GM23338 (cell line): ENCODE measurements around the gene RAX2. TPM values are rescaled to one million over a fixed set of nuclear protein-coding genes. Genes with fewer than 3 reads are reported as not detected.

Source experiments
- ATAC-seq: fragments of 200-7000 bp; cut with Tn5 transposase; 3 replicates; pipeline ENCODE4 v1.9.1; 2020
- DNase-seq: peaks from one replicate; pipeline ENCODE4 v3.0.0-alpha.2; 2015; ENCODE audit warnings: low spot score
- H2AFZ ChIP-seq: fragments of 200-600 bp; sonication (generic); 2 replicates; pipeline ENCODE4 v1.8.0; 2016; ENCODE audit warnings: antibody characterized with exemption, mild to moderate bottlenecking, moderate library complexity
- H3F3A ChIP-seq: fragments of 200-600 bp; sonication (generic); replicated peaks from 2 replicates; pipeline ENCODE4 v1.8.0; 2017; ENCODE audit warnings: antibody characterized with exemption, mixed run types, low read depth
- H3K27ac ChIP-seq: fragments of 200-600 bp; sonication (generic); 2 replicates; pipeline ENCODE4 v1.6.1; 2016; ENCODE audit warnings: low read depth
- H3K27me3 ChIP-seq: fragments of 200-600 bp; sonication (generic); 2 replicates; pipeline ENCODE4 v1.8.0; 2016; ENCODE audit warnings: mild to moderate bottlenecking, mixed run types, moderate library complexity; ENCODE audit not compliant: insufficient read depth
- H3K36me3 ChIP-seq: fragments of 200-600 bp; sonication (generic); 2 replicates; pipeline ENCODE4 v1.8.0; 2016; ENCODE audit warnings: mild to moderate bottlenecking; ENCODE audit not compliant: insufficient read depth
- H3K4me1 ChIP-seq: fragments of 200-600 bp; sonication (generic); 2 replicates; pipeline ENCODE4 v1.8.0; 2016; ENCODE audit warnings: mild to moderate bottlenecking, moderate library complexity; ENCODE audit not compliant: insufficient read depth
- H3K4me2 ChIP-seq: fragments of 200-600 bp; sonication (generic); 2 replicates; pipeline ENCODE4 v1.7.1; 2017; ENCODE audit warnings: mixed run types
- H3K4me3 ChIP-seq: fragments of 200-600 bp; sonication (generic); 2 replicates; pipeline ENCODE4 v1.6.1; 2016; ENCODE audit warnings: mixed run types
- H3K79me2 ChIP-seq: fragments of 200-600 bp; sonication (generic); replicated peaks from 2 replicates; pipeline ENCODE4 v1.8.0; 2017; ENCODE audit warnings: mild to moderate bottlenecking; ENCODE audit not compliant: insufficient read depth
- H3K9me2 ChIP-seq: fragments of 200-600 bp; sonication (generic); 2 replicates; pipeline ENCODE4 v1.8.0; 2017; ENCODE audit not compliant: insufficient read depth
- H4K20me1 ChIP-seq: fragments of 200-600 bp; sonication (generic); replicated peaks from 2 replicates; pipeline ENCODE4 v1.8.0; 2017; ENCODE audit warnings: mild to moderate bottlenecking; ENCODE audit not compliant: insufficient read depth
- H3K27ac Mint-ChIP-seq: 2 replicates; pipeline ENCODE4 v1.8.0; 2020; ENCODE audit warnings: inconsistent platforms, mild to moderate bottlenecking, moderate library complexity, mixed read lengths
- H3K27me3 Mint-ChIP-seq: 3 replicates; pipeline ENCODE4 v1.8.0; 2022; ENCODE audit warnings: low read depth, mild to moderate bottlenecking, moderate library complexity, mixed read lengths, inconsistent platforms; ENCODE audit not compliant: insufficient read depth, poor library complexity
- H3K36me3 Mint-ChIP-seq: 3 replicates; pipeline ENCODE4 v1.8.0; 2021; ENCODE audit warnings: low read depth, mild to moderate bottlenecking, inconsistent platforms, moderate library complexity, mixed read lengths
- H3K4me1 Mint-ChIP-seq: 3 replicates; pipeline ENCODE4 v1.8.0; 2020; ENCODE audit warnings: mild to moderate bottlenecking, inconsistent platforms, mixed read lengths
- H3K4me3 Mint-ChIP-seq: 3 replicates; pipeline ENCODE4 v1.8.0; 2021; ENCODE audit warnings: moderate library complexity, mild to moderate bottlenecking, inconsistent platforms, mixed read lengths
- H3K9me3 Mint-ChIP-seq: 3 replicates; pipeline ENCODE4 v1.8.0; 2020; ENCODE audit warnings: moderate library complexity, mild to moderate bottlenecking, inconsistent platforms, mixed read lengths
- CREB1 ChIP-seq: fragments of 250-450 bp; sonication (Bioruptor Pico); IDR thresholded peaks from 2 replicates; pipeline ENCODE4 v1.5.0; 2020; ENCODE audit warnings: low read depth, mild to moderate bottlenecking, moderate library complexity
- ETS1 ChIP-seq: IDR thresholded peaks from 2 replicates; pipeline ENCODE4 v1.6.1; 2016; ENCODE audit warnings: antibody characterized with exemption
- JUNB ChIP-seq: IDR thresholded peaks from one replicate; pipeline ENCODE4 v1.6.1; 2016; ENCODE audit warnings: antibody characterized with exemption; ENCODE audit not compliant: unreplicated experiment
- NANOG ChIP-seq: IDR thresholded peaks from 2 replicates; pipeline ENCODE4 v1.6.1; 2016; ENCODE audit warnings: antibody characterized with exemption, borderline replicate concordance
- POLR2AphosphoS5 ChIP-seq: IDR thresholded peaks from 2 replicates; pipeline ENCODE4 v1.6.1; 2016; ENCODE audit warnings: antibody characterized with exemption, low read depth
- STAT1 ChIP-seq: IDR thresholded peaks from one replicate; pipeline ENCODE4 v1.6.1; 2016; ENCODE audit warnings: antibody characterized with exemption; ENCODE audit not compliant: unreplicated experiment
- ZNF114 ChIP-seq: fragments of 250-450 bp; sonication (Bioruptor Pico); IDR thresholded peaks from 2 replicates; pipeline ENCODE4 v1.5.0; 2020; ENCODE audit warnings: mild to moderate bottlenecking, moderate library complexity
- polyA plus RNA-seq: library from polyadenylated mRNA; unstranded; fragments of >200 nt; fragmentation: Nextera tagmentation; extraction: Ambion mirVana; gene quantifications from 2 replicates; pipeline ENCODE4 v1.2.1, GENCODE V29; 2016
- total RNA-seq: library from RNA; depleted of rRNA; stranded (reverse); fragments of >200 nt; shearing (Covaris generic); gene quantifications from 2 replicates; pipeline ENCODE4 v1.2.3, GENCODE V29; 2014
- TF ChIP-seq, protein P1 (sequence below): fragments of 250-450 bp; sonication (Bioruptor Pico); IDR thresholded peaks from 2 replicates; pipeline ENCODE4 v1.5.0; 2020; ENCODE audit warnings: mild to moderate bottlenecking, moderate library complexity
- TF ChIP-seq, protein P2 (sequence below): IDR thresholded peaks from one replicate; pipeline ENCODE4 v1.6.1; 2018; ENCODE audit warnings: antibody characterized with exemption; ENCODE audit not compliant: unreplicated experiment

The RAX2 gene
- total and polyA plus RNA-seq, 2 experiments from 2014 or later: 0.13 TPM; not detected in 1

- TF ChIP-seq ETS1 (no peak), STAT1 (no peak), JUNB (no peak), POLR2AphosphoS5 (no peak), ZNF114 (CRISPR knock-in tag) (no peak), CREB1 (CRISPR knock-in tag) (no peak)
- TF ChIP-seq, protein P1, sequence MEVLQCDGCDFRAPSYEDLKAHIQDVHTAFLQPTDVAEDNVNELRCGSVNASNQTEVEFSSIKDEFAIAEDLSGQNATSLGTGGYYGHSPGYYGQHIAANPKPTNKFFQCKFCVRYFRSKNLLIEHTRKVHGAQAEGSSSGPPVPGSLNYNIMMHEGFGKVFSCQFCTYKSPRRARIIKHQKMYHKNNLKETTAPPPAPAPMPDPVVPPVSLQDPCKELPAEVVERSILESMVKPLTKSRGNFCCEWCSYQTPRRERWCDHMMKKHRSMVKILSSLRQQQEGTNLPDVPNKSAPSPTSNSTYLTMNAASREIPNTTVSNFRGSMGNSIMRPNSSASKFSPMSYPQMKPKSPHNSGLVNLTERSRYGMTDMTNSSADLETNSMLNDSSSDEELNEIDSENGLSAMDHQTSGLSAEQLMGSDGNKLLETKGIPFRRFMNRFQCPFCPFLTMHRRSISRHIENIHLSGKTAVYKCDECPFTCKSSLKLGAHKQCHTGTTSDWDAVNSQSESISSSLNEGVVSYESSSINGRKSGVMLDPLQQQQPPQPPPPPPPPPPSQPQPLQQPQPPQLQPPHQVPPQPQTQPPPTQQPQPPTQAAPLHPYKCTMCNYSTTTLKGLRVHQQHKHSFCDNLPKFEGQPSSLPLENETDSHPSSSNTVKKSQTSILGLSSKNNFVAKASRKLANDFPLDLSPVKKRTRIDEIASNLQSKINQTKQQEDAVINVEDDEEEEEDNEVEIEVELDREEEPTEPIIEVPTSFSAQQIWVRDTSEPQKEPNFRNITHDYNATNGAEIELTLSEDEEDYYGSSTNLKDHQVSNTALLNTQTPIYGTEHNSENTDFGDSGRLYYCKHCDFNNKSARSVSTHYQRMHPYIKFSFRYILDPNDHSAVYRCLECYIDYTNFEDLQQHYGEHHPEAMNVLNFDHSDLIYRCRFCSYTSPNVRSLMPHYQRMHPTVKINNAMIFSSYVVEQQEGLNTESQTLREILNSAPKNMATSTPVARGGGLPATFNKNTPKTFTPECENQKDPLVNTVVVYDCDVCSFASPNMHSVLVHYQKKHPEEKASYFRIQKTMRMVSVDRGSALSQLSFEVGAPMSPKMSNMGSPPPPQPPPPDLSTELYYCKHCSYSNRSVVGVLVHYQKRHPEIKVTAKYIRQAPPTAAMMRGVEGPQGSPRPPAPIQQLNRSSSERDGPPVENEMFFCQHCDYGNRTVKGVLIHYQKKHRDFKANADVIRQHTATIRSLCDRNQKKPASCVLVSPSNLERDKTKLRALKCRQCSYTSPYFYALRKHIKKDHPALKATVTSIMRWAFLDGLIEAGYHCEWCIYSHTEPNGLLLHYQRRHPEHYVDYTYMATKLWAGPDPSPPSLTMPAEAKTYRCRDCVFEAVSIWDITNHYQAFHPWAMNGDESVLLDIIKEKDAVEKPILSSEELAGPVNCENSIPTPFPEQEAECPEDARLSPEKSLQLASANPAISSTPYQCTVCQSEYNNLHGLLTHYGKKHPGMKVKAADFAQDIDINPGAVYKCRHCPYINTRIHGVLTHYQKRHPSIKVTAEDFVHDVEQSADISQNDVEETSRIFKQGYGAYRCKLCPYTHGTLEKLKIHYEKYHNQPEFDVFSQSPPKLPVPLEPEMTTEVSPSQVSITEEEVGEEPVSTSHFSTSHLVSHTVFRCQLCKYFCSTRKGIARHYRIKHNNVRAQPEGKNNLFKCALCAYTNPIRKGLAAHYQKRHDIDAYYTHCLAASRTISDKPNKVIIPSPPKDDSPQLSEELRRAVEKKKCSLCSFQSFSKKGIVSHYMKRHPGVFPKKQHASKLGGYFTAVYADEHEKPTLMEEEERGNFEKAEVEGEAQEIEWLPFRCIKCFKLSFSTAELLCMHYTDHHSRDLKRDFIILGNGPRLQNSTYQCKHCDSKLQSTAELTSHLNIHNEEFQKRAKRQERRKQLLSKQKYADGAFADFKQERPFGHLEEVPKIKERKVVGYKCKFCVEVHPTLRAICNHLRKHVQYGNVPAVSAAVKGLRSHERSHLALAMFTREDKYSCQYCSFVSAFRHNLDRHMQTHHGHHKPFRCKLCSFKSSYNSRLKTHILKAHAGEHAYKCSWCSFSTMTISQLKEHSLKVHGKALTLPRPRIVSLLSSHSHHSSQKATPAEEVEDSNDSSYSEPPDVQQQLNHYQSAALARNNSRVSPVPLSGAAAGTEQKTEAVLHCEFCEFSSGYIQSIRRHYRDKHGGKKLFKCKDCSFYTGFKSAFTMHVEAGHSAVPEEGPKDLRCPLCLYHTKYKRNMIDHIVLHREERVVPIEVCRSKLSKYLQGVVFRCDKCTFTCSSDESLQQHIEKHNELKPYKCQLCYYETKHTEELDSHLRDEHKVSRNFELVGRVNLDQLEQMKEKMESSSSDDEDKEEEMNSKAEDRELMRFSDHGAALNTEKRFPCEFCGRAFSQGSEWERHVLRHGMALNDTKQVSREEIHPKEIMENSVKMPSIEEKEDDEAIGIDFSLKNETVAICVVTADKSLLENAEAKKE: no peak
Observed at GRCh38 chr19:3733549-3734309, 38.3 kb downstream of the RAX2 start (continued).

DNA sequence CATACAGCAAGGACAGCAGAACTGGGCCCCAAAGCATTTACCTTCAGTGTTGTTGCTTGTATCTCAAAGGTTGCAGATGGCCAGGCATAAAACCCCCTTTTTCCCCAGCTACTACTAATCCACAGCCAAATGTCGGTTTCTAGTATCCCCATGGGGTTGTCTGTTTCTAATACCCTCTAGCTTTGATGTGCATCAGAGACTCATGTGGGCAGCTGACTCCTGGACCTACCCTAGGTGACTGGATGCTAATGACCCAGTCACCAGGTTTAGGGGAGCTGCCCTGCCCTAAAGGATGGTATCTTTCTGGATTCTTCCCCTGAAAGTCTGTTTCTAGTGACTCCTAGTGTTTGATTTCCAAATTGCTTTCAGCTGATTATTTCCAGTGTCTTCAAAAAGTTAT, 39.9 kb downstream of the RAX2 start:
- H3K9me2 ChIP-seq: no peaks in the 10 kb centered on the region
- H3K4me3 ChIP-seq: no peak overlapping the region
- no peaks in the 10 kb centered on the region for H3K4me1 ChIP-seq
- no peaks in the 10 kb centered on the region for H3K27me3 ChIP-seq
- no peak overlapping the region for H3K4me2 ChIP-seq
- DNase-seq (no peak), ATAC-seq (no peak)
- no peak overlapping the region for H2AFZ ChIP-seq
- H3K79me2 ChIP-seq: no peaks in the 10 kb centered on the region
- H3K4me1 Mint-ChIP-seq: peaks cover 3% of the 10 kb centered on the region; the same call in 1 of the 3 replicates
- 0 out of 3 replicates have a peak, but pooled peaks cover 3% of the 10 kb centered on the region for H3K36me3 Mint-ChIP-seq
- no peak overlapping the region for H3K4me3 Mint-ChIP-seq
- H3K27ac Mint-ChIP-seq: no peak overlapping the region
- H3K27me3 Mint-ChIP-seq: peaks cover 17% of the 10 kb centered on the region
- H4K20me1 ChIP-seq: no peaks in the 10 kb centered on the region
- no peak overlapping the region for H3K27ac ChIP-seq
- no peaks in the 10 kb centered on the region for H3F3A ChIP-seq
- H3K36me3 ChIP-seq: peaks cover 4% of the 10 kb centered on the region; the same call in 1 of the 2 replicates
- H3K9me3 Mint-ChIP-seq: no peaks in the 10 kb centered on the region
- TF ChIP-seq, protein P2, sequence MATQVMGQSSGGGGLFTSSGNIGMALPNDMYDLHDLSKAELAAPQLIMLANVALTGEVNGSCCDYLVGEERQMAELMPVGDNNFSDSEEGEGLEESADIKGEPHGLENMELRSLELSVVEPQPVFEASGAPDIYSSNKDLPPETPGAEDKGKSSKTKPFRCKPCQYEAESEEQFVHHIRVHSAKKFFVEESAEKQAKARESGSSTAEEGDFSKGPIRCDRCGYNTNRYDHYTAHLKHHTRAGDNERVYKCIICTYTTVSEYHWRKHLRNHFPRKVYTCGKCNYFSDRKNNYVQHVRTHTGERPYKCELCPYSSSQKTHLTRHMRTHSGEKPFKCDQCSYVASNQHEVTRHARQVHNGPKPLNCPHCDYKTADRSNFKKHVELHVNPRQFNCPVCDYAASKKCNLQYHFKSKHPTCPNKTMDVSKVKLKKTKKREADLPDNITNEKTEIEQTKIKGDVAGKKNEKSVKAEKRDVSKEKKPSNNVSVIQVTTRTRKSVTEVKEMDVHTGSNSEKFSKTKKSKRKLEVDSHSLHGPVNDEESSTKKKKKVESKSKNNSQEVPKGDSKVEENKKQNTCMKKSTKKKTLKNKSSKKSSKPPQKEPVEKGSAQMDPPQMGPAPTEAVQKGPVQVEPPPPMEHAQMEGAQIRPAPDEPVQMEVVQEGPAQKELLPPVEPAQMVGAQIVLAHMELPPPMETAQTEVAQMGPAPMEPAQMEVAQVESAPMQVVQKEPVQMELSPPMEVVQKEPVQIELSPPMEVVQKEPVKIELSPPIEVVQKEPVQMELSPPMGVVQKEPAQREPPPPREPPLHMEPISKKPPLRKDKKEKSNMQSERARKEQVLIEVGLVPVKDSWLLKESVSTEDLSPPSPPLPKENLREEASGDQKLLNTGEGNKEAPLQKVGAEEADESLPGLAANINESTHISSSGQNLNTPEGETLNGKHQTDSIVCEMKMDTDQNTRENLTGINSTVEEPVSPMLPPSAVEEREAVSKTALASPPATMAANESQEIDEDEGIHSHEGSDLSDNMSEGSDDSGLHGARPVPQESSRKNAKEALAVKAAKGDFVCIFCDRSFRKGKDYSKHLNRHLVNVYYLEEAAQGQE: no peak
- TF ChIP-seq CREB1 (CRISPR knock-in tag): no peak
- TF ChIP-seq NANOG: no peak
